SU-DHL-6 (cell line): ENCODE results near the gene CNOT6L.

Source experiments
- CTCF ChIP-seq: fragments of 200-600 bp; sonication (generic); IDR thresholded peaks from one replicate; pipeline ENCODE4 v1.5.1; 2017; ENCODE audit warnings: antibody characterized with exemption, mild to moderate bottlenecking, low read length, moderate library complexity; ENCODE audit not compliant: insufficient read depth, poor library complexity, severe bottlenecking
- EZH2phosphoT487 ChIP-seq: fragments of 200-600 bp; sonication (generic), shearing (Covaris generic); conservative IDR thresholded peaks from 2 replicates; pipeline ENCODE4 v1.6.1; 2018; ENCODE audit warnings: mild to moderate bottlenecking, antibody characterized with exemption, low read length, moderate library complexity, mixed read lengths

- TF ChIP-seq EZH2phosphoT487: no peak
- no peak for TF ChIP-seq CTCF
Measured at GRCh38 chr4:77849278-77849965, 30.3 kb upstream of the CNOT6L start.
